K562 (cell line): Measurements from ENCODE around the gene KAT7. TPM values are rescaled to one million over a fixed set of nuclear protein-coding genes. Genes with fewer than 3 reads are reported as not detected.

Experiments
- ATAC-seq: fragments of 200-7000 bp; cut with Tn5 transposase; 3 replicates; pipeline ENCODE4 v1.9.1; 2020; ENCODE audit warnings: moderate library complexity
- BruUV-seq: library from RNA; stranded (reverse); fragments of 400-500 nt; replicated peaks from 2 replicates; lab custom pipeline; 2021; lab: Mats Ljungman, UMichigan
- CTCF ChIA-PET: fragments of 300-600 bp; formaldehyde crosslinking; extraction: SDS; loops from one replicate; lab custom pipeline; 2021; ENCODE audit warnings: low intra/inter-chr PET ratio; lab: Yijun Ruan, JAX
- POLR2A ChIA-PET: fragments of 300-600, 350-650 bp; sonication (Branson Sonifier 250); formaldehyde crosslinking; extraction: SDS; loops from one replicate; lab custom pipeline; 2021; ENCODE audit warnings: antibody characterized with exemption, inconsistent platforms; lab: Yijun Ruan, JAX
- DNase-seq, 4 experiments: peaks; one replicate each; pipeline versions ENCODE4 v3.0.0 to v3.0.0-alpha.2; 2011 to 2018; ENCODE audit warnings: low spot score in 3 of 4, mixed read lengths in 3 of 4; ENCODE audit errors: extremely low read depth in 1 of 4
- FAIRE-seq: peaks from 2 replicates; lab custom pipeline; 2011; peaks lifted over from hg19 to GRCh38; lab: Jason Lieb, UNC
- H2AFZ ChIP-seq: 2 replicates; pipeline ENCODE4 v1.6.0; 2011; ENCODE audit warnings: low read depth, low read length, control low read depth, inconsistent platforms
- H3K27ac ChIP-seq: fragments of 200-600 bp; 3 replicates; pipeline ENCODE4 v1.8.0; 2011; ENCODE audit warnings: low read depth, mild to moderate bottlenecking, control low read depth, inconsistent platforms, low read length, moderate library complexity, mixed read lengths; ENCODE audit errors: extremely low read depth
- H3K27me3 ChIP-seq, 2 experiments: fragments of 300-600 bp in 1 of 2; 2 replicates in 1 of 2; 3 replicates in 1 of 2; pipeline versions ENCODE4 v1.6.0 to v1.8.0; 2011; ENCODE audit warnings: inconsistent platforms in 2 of 2, low read length in 2 of 2, mild to moderate bottlenecking in 1 of 2, mixed read lengths in 1 of 2, moderate library complexity in 1 of 2; ENCODE audit not compliant: control insufficient read depth in 2 of 2, insufficient read depth in 2 of 2
- H3K36me3 ChIP-seq: fragments of 300-600 bp; 3 replicates; pipeline ENCODE4 v1.8.0; 2011; ENCODE audit warnings: mild to moderate bottlenecking, low read length, inconsistent platforms; ENCODE audit not compliant: control insufficient read depth, insufficient read depth
- H3K4me1 ChIP-seq, 2 experiments: fragments of 200-600 bp in 1 of 2; replicated peaks in 1 of 2; 2 replicates in 1 of 2; 3 replicates in 1 of 2; pipeline versions ENCODE4 v1.5.1 to v1.8.0; 2011; ENCODE audit warnings: inconsistent platforms in 2 of 2, low read length in 2 of 2, mild to moderate bottlenecking in 1 of 2, mixed read lengths in 1 of 2, moderate library complexity in 1 of 2; ENCODE audit not compliant: control insufficient read depth in 2 of 2, insufficient read depth in 2 of 2
- H3K4me2 ChIP-seq: 2 replicates; pipeline ENCODE4 v1.6.1; 2011; ENCODE audit warnings: low read length, control low read depth, inconsistent platforms, mixed read lengths; ENCODE audit not compliant: insufficient read depth
- H3K4me3 ChIP-seq: fragments of 200-600 bp; sonication (generic), shearing (Covaris generic); 2 replicates; pipeline ENCODE4 v1.5.1; 2016; ENCODE audit warnings: control low read depth, inconsistent platforms
- H3K79me2 ChIP-seq: fragments of 200-600 bp; 3 replicates; pipeline ENCODE4 v1.8.0; 2011; ENCODE audit warnings: low read length, inconsistent platforms; ENCODE audit not compliant: control insufficient read depth, insufficient read depth
- H3K9ac ChIP-seq, 2 experiments: 2 replicates each; pipeline versions ENCODE4 v1.6.0 to v1.6.1; 2011; ENCODE audit warnings: low read depth in 2 of 2, low read length in 2 of 2, control low read depth in 1 of 2, inconsistent platforms in 1 of 2, mild to moderate bottlenecking in 1 of 2, mixed read lengths in 1 of 2; ENCODE audit not compliant: insufficient read depth in 1 of 2
- H3K9me1 ChIP-seq: one replicate; pipeline ENCODE4 v1.6.0; 2011; ENCODE audit warnings: inconsistent platforms, mild to moderate bottlenecking, low read length, moderate library complexity; ENCODE audit not compliant: control insufficient read depth, insufficient read depth
- H3K9me3 ChIP-seq: replicated peaks from 2 replicates; pipeline ENCODE4 v1.5.1; 2011; ENCODE audit warnings: low read depth, low read length, inconsistent platforms; ENCODE audit not compliant: control insufficient read depth, insufficient read depth
- H4K20me1 ChIP-seq: replicated peaks from 2 replicates; pipeline ENCODE4 v1.6.1; 2011; ENCODE audit warnings: low read length, inconsistent platforms, mixed read lengths; ENCODE audit not compliant: control insufficient read depth, insufficient read depth
- EP300 ChIP-seq: IDR thresholded peaks from 2 replicates; pipeline ENCODE4 v1.6.1; 2012; ENCODE audit warnings: low read length, improper control_type of control experiment
- MXI1 ChIP-seq: IDR thresholded peaks from 2 replicates; pipeline ENCODE4 v1.6.1; 2011; ENCODE audit warnings: low read depth, mild to moderate bottlenecking, improper control_type of control experiment, low read length
- SIN3B ChIP-seq: fragments of 450-650 bp; IDR thresholded peaks from 2 replicates; pipeline ENCODE4 v1.6.1; 2017; ENCODE audit warnings: low read depth, mild to moderate bottlenecking, moderate library complexity
- SIRT6 ChIP-seq: IDR thresholded peaks from one replicate; pipeline ENCODE4 v1.6.1; 2012; ENCODE audit warnings: low read depth, mild to moderate bottlenecking, control low read depth, inconsistent platforms, low read length, moderate library complexity
- WGBS: fragments of 100-300 bp; shearing (Covaris generic); methylation state at CpG from one replicate; pipeline ENCODE4 v1.1.6; 2016; ENCODE audit warnings: low coverage, mixed read lengths; ENCODE audit not compliant: insufficient coverage; ENCODE audit errors: missing lambda C conversion rate; 5-methylcytosine and 5-hydroxymethylcytosine counted together
- in situ Hi-C: fragments of 300-500 bp; cut with MboI; formaldehyde crosslinking; loops from 4 replicates; pipeline ENCODE4 v1.15.0; 2018; ENCODE audit warnings: inconsistent platforms, mixed read lengths
- intact Hi-C: fragments of 100-400 bp; cut with micrococcal nuclease; formaldehyde crosslinking; loops from 2 replicates; pipeline ENCODE4 v1.14.2; 2022
- polyA plus RNA-seq, 8 experiments: library from polyadenylated mRNA; depleted of rRNA in 4 of 8; stranded (reverse) in 5 of 8; unstranded in 3 of 8; fragments of >200 nt; fragmentation: Nextera tagmentation in 2 of 8; fragmentation: Illumina TruSeq in 1 of 8; extraction: Ambion mirVana in 2 of 8; extraction: Trizol in 1 of 8; gene quantifications; 2 replicates each; pipeline versions ENCODE4 v1.2.1 to v1.2.3, GENCODE V29; 2011 to 2014; ENCODE audit warnings: inconsistent platforms in 1 of 8, missing spikeins in 1 of 8
- total RNA-seq, 7 experiments: library from RNA; depleted of rRNA in 6 of 7; stranded (reverse); fragments of >200 nt in 6 of 7; fragmentation: Illumina TruSeq in 2 of 7; extraction: Trizol in 2 of 7; gene quantifications; 2 replicates each; pipeline versions ENCODE4 v1.2.1 to v1.2.3, GENCODE V29; 2011 to 2021; ENCODE audit warnings: low replicate concordance in 1 of 7
- TF ChIP-seq, protein P1 (sequence below): fragments of 150-350 bp; IDR thresholded peaks from 2 replicates; pipeline ENCODE4 v1.6.1; 2014; ENCODE audit warnings: low read depth, mild to moderate bottlenecking, low read length, borderline replicate concordance
- TF ChIP-seq, protein P2 (sequence below): fragments of 450-650 bp; IDR thresholded peaks from 2 replicates; pipeline ENCODE4 v1.6.1; 2016; ENCODE audit warnings: low read depth, mild to moderate bottlenecking, moderate library complexity

KAT7 gene
- total and polyA plus RNA-seq, 9 of the 15 experiments (the other 6 are each of a cell fraction or from before 2014, with no cell fraction given): 10.8 to 57.3 (median 34.8) TPM

DNA sequence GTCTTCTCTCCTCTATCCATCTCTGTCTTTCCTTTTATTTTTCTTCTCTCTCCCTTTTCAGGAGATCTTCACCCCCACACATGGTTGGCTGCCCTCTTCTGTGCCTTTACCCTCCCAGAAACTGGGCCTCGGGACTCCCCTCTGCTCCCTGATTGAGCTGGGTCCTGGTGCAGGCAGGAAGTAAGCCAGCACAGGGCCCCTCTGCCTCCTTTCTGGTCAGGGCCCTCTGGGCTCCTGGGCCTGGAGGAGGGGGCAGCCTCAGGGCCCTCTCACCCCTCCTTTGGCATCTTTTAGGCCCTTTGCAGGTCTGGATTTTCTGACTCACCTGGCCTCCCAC, 80.5 kb downstream of the KAT7 start:
- Histone ChIP-seq H3K9me1 (no peaks in the 10 kb centered on the region), H3K9ac (no peak overlapping the region), H3K27ac (no peak overlapping the region)
- POLR2A ChIA-PET: interaction anchor here (0.7 kb wide), 1 partner anchor 16 kb away, joined by 3 read pairs; no protein-coding TSS in a partner anchor
- in situ Hi-C loops: no loop called here
- ATAC-seq: no peak
- TF ChIP-seq, protein P1, sequence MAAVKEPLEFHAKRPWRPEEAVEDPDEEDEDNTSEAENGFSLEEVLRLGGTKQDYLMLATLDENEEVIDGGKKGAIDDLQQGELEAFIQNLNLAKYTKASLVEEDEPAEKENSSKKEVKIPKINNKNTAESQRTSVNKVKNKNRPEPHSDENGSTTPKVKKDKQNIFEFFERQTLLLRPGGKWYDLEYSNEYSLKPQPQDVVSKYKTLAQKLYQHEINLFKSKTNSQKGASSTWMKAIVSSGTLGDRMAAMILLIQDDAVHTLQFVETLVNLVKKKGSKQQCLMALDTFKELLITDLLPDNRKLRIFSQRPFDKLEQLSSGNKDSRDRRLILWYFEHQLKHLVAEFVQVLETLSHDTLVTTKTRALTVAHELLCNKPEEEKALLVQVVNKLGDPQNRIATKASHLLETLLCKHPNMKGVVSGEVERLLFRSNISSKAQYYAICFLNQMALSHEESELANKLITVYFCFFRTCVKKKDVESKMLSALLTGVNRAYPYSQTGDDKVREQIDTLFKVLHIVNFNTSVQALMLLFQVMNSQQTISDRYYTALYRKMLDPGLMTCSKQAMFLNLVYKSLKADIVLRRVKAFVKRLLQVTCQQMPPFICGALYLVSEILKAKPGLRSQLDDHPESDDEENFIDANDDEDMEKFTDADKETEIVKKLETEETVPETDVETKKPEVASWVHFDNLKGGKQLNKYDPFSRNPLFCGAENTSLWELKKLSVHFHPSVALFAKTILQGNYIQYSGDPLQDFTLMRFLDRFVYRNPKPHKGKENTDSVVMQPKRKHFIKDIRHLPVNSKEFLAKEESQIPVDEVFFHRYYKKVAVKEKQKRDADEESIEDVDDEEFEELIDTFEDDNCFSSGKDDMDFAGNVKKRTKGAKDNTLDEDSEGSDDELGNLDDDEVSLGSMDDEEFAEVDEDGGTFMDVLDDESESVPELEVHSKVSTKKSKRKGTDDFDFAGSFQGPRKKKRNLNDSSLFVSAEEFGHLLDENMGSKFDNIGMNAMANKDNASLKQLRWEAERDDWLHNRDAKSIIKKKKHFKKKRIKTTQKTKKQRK: no peak
- TF ChIP-seq MXI1 (no peak), EP300 (no peak), SIRT6 (no peak), SIN3B (no peak)
- TF ChIP-seq, protein P2, sequence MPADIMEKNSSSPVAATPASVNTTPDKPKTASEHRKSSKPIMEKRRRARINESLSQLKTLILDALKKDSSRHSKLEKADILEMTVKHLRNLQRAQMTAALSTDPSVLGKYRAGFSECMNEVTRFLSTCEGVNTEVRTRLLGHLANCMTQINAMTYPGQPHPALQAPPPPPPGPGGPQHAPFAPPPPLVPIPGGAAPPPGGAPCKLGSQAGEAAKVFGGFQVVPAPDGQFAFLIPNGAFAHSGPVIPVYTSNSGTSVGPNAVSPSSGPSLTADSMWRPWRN: no peak
- TF ChIP-seq, all 486 proteins: peak for 0
- FAIRE-seq (no peak), DNase-seq (no peak)
- Histone ChIP-seq H4K20me1 (peaks cover 8% of the 10 kb centered on the region; the same call in 1 of the 2 replicates), H2AFZ (no peak overlapping the region), H3K4me1 (no peaks in the 10 kb centered on the region; a peak in 1 of 5 replicates), H3K9me3 (no peaks in the 10 kb centered on the region), H3K4me2 (no peak overlapping the region), H3K27me3 (peaks cover 9 to 57% of the 10 kb centered on the region in 2 experiments), H3K36me3 (no peaks in the 10 kb centered on the region), H3K79me2 (no peaks in the 10 kb centered on the region), H3K4me3 (no peak overlapping the region)
- 0% methylated on average over 1 of the region's 1 CpG for WGBS
- no TSS peak for BruUV-seq
- CTCF ChIA-PET: interaction anchor here (1.0 kb wide), 1 partner anchor 8 kb away, joined by 4 read pairs; no protein-coding TSS in a partner anchor
- intact Hi-C loops: no loop called here
